ENCODE measurements around the gene RNF40.

RNF40 gene

DNA sequence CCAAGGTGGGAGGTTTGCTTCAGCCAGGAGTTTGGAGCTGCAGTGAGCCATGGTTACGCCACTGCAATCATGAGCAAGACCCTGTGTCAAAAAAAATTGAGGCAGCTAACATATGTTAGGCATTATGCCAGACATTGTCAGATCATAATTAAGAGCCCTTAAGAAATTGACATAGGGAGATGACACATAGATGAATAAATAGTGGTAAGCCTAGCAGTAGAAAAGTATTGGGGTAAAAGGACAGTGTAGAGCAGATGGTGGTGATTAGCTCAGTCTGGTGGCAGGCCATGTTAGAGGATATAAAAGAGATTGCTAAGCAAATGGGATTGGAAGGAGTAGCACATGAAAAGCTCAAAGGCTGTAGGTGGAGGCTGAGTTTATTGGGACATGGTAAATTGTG lies 40.5 kb upstream of the RNF40 start:
- CTCF ChIA-PET = interaction anchor here (0.8 to 1.5 kb wide), 4 partner anchors 9 to 28 kb away, joined by 3 to 5 read pairs (median 4); no protein-coding TSS in a partner anchor
- POLR2A ChIA-PET = no interaction called here
- TF ChIP-seq, protein P1, sequence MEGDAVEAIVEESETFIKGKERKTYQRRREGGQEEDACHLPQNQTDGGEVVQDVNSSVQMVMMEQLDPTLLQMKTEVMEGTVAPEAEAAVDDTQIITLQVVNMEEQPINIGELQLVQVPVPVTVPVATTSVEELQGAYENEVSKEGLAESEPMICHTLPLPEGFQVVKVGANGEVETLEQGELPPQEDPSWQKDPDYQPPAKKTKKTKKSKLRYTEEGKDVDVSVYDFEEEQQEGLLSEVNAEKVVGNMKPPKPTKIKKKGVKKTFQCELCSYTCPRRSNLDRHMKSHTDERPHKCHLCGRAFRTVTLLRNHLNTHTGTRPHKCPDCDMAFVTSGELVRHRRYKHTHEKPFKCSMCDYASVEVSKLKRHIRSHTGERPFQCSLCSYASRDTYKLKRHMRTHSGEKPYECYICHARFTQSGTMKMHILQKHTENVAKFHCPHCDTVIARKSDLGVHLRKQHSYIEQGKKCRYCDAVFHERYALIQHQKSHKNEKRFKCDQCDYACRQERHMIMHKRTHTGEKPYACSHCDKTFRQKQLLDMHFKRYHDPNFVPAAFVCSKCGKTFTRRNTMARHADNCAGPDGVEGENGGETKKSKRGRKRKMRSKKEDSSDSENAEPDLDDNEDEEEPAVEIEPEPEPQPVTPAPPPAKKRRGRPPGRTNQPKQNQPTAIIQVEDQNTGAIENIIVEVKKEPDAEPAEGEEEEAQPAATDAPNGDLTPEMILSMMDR (IDR thresholded peaks at IDR 0.05; ENCODE audit: insufficient read depth, low read length, missing control alignments) = no peak
- H3K4me3 ChIP-seq (ENCODE audit: low read depth, low read length) = no peak overlapping the region
- no peak for DNase-seq (ENCODE audit: low read depth, low spot score)

DNA sequence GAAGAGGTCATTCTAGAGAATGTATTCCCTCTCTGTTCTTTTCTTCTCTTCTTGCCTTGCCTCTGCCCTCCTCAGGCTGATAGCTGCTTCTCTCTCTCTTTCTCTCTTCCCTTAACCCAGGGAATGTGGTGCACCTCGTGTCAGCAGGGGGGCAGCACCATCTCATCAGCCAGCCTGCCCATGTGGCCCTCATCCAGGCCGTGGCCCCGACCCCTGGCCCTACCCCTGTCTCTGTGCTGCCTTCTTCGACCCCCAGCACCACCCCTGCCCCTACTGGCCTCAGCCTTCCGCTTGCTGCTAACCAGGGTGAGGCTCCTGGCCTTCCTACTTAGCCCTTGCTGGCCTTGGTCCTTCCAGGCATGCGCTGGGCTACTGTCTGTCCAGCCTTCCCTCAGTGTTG lies 39.7 kb upstream of the RNF40 start:
- no peak overlapping the region for H3K4me3 ChIP-seq (ENCODE audit: low read depth, low read length)
- TF ChIP-seq, protein P1 (IDR thresholded peaks at IDR 0.05; ENCODE audit: insufficient read depth, low read length, missing control alignments) = no peak
- ChIA-PET CTCF (interaction anchor here (1.0 to 1.5 kb wide), 2 partner anchors 14 to 29 kb away, joined by 3 to 5 read pairs; no protein-coding TSS in a partner anchor), POLR2A (no interaction called here)
- DNase-seq (ENCODE audit: low read depth, low spot score) = no peak

DNA sequence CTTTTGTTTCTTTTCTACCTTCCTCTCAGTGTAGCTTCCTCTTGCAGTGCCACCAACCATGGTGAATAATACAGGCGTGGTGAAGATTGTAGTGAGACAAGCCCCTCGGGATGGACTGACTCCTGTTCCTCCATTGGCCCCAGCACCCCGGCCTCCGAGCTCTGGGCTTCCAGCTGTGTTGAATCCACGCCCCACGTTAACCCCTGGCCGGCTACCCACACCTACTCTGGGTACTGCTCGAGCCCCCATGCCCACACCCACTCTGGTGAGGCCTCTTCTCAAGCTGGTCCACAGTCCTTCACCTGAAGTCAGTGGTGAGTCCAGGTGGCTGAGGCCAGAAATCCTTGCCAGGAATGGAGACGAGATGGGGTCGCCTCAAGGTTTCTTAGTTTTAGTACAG lies 39.2 kb upstream of the RNF40 start:
- CTCF ChIA-PET = interaction anchor here (1.0 kb wide), 1 partner anchor 14 kb away, joined by 3 read pairs; no protein-coding TSS in a partner anchor
- TF ChIP-seq, protein P1 (IDR thresholded peaks at IDR 0.05; ENCODE audit: insufficient read depth, low read length, missing control alignments) = no peak
- no peak for DNase-seq (ENCODE audit: low read depth, low spot score)
- POLR2A ChIA-PET = no interaction called here
- no peak overlapping the region for H3K4me3 ChIP-seq (ENCODE audit: low read depth, low read length)

DNA sequence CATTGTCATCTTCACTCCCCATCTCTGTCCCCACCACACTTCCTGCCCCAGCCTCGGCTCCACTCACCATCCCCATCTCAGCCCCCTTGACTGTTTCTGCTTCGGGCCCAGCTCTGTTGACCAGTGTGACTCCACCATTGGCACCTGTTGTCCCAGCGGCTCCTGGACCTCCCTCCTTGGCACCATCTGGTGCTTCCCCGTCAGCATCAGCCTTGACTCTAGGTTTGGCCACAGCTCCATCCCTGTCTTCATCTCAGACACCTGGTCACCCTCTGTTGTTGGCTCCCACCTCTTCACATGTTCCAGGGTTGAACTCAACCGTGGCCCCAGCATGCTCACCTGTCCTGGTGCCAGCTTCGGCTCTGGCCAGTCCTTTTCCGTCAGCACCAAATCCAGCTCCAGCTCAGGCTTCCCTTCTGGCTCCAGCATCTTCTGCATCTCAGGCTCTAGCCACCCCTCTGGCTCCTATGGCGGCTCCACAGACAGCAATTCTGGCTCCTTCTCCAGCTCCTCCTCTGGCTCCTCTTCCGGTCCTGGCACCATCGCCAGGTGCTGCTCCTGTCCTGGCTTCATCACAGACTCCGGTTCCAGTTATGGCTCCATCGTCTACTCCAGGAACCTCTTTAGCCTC lies 38.3 kb upstream of the RNF40 start:
- POLR2A ChIA-PET = interaction anchor here (1.2 kb wide), 1 partner anchor 10 kb away, joined by 3 read pairs; no protein-coding TSS in a partner anchor
- no peak overlapping the region for H3K4me3 ChIP-seq (ENCODE audit: low read depth, low read length)
- DNase-seq (ENCODE audit: low read depth, low spot score) = no peak
- CTCF ChIA-PET = interaction anchor here (1.4 kb wide), 1 partner anchor 12 kb away, joined by 3 read pairs; no protein-coding TSS in a partner anchor
- TF ChIP-seq, protein P1 (IDR thresholded peaks at IDR 0.05; ENCODE audit: insufficient read depth, low read length, missing control alignments) = no peak

DNA sequence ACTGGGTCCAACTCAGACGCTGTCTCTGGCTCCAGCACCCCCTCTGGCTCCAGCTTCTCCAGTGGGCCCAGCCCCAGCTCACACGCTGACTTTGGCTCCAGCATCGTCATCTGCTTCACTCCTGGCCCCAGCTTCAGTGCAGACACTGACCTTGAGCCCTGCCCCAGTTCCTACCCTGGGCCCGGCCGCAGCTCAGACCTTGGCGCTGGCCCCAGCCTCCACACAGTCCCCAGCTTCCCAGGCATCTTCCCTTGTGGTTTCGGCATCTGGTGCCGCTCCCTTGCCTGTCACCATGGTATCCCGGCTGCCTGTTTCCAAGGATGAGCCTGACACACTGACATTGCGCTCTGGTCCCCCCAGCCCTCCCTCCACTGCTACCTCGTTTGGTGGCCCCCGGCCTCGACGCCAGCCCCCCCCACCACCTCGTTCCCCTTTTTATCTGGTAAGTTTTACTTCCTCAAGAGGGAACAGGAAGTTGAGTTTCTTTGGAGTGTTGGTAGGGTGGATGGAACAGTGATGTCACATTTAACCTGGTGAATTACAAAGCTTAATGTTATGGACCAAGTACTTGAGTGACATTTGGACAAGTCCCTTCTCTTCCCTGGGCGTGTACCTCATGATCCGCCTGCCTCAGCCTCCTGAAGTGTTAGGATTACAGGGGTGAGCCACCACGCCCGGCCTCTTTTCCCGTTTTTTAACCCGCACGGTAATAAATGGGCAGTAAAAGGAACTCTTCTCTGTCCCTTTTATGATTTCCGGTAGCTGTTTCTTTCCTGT lies 37.3 kb upstream of the RNF40 start:
- no peak for DNase-seq (ENCODE audit: low read depth, low spot score)

More for the DNA sequence above, 37.3 kb upstream of the RNF40 start:
- ChIA-PET CTCF (interaction anchor here (0.7 to 1.4 kb wide), 3 partner anchors 8 to 13 kb away, joined by 3 read pairs; no protein-coding TSS in a partner anchor), POLR2A (interaction anchor here (1.2 kb wide), 1 partner anchor 9 kb away, joined by 3 read pairs; no protein-coding TSS in a partner anchor)
- TF ChIP-seq, protein P1 (IDR thresholded peaks at IDR 0.05; ENCODE audit: insufficient read depth, low read length, missing control alignments) = no peak
- no peak overlapping the region for H3K4me3 ChIP-seq (ENCODE audit: low read depth, low read length)
